Natural killer cell treated with Interleukin-12 subunit alpha and Interleukin-12 subunit beta and Interleukin-15 and Interleukin-18, amount 100 ng/mL, for 72 hours (primary cell): Measurements from ENCODE around the gene PBLD. TPM values are rescaled to one million over a fixed set of nuclear protein-coding genes. Genes with fewer than 3 reads are reported as not detected.
"Not testable (repeated sequence)": the region's sequence is repeated elsewhere in the genome, so short reads cannot be mapped to it uniquely, and the experiment has no call there.

Experiments used
- ATAC-seq, 2 donors: fragments of 150-1000 bp; cut with Tn5 transposase in 1 of 2; sonication (Bioruptor Pico), chemical (Tn5 transposase) in 1 of 2; 2 replicates each; pipeline ENCODE4 v1.10.0; 2021
- DNase-seq: peaks from one replicate; pipeline ENCODE4 v3.0.0; 2022; ENCODE audit warnings: low spot score
- H3K27ac Mint-ChIP-seq, 2 donors: 1 replicate in 1 of 2; 2 replicates in 1 of 2; pipeline ENCODE4 v1.8.0; 2022; ENCODE audit warnings: mixed read lengths in 2 of 2, mild to moderate bottlenecking in 1 of 2, moderate library complexity in 1 of 2
- H3K27me3 Mint-ChIP-seq, 2 donors: 1 replicate in 1 of 2; 2 replicates in 1 of 2; pipeline ENCODE4 v1.8.0; 2022; ENCODE audit warnings: mixed read lengths in 2 of 2
- H3K36me3 Mint-ChIP-seq: one replicate; pipeline ENCODE4 v1.8.0; 2022; ENCODE audit warnings: mixed read lengths
- H3K4me1 Mint-ChIP-seq, 2 donors: 1 replicate in 1 of 2; 2 replicates in 1 of 2; pipeline ENCODE4 v1.8.0; 2022; ENCODE audit warnings: low read depth in 2 of 2, mixed read lengths in 2 of 2, mild to moderate bottlenecking in 1 of 2
- H3K4me3 Mint-ChIP-seq: one replicate; pipeline ENCODE4 v1.8.0; 2022; ENCODE audit warnings: mixed read lengths
- H3K9me3 Mint-ChIP-seq: 2 replicates; pipeline ENCODE4 v1.8.0; 2022; ENCODE audit warnings: mixed read lengths
- total RNA-seq, 2 donors: library from RNA; stranded (reverse); gene quantifications; one replicate each; pipeline ENCODE4 v1.2.3, GENCODE V29; 2022

Gene PBLD
- total RNA-seq, 2 donors from 2014 or later: 0.47 to 1.3 TPM

- Mint-ChIP-seq H3K27me3 (peaks cover 0 to 2% of the 10 kb centered on the region in 2 donors), H3K4me3 (no peak overlapping the region), H3K36me3 (peaks cover 18% of the 10 kb centered on the region), H3K27ac (no peak overlapping the region), H3K4me1 (peaks cover 3 to 5% of the 10 kb centered on the region in 2 donors), H3K9me3 (peaks cover 8% of the 10 kb centered on the region)
- DNase-seq: no peak
- ATAC-seq: no peak
These were observed 17.1 kb downstream of the PBLD start for GRCh38 chr10:68315582-68315981.

- H3K36me3 Mint-ChIP-seq: peaks cover 18% of the 10 kb centered on the region
- H3K9me3 Mint-ChIP-seq, ATAC-seq, H3K4me3 Mint-ChIP-seq, H3K27me3 Mint-ChIP-seq, H3K4me1 Mint-ChIP-seq, DNase-seq, H3K27ac Mint-ChIP-seq: not testable (repeated sequence)
These were observed 17.8 kb downstream of the PBLD start for GRCh38 chr10:68314930-68315329.

DNA sequence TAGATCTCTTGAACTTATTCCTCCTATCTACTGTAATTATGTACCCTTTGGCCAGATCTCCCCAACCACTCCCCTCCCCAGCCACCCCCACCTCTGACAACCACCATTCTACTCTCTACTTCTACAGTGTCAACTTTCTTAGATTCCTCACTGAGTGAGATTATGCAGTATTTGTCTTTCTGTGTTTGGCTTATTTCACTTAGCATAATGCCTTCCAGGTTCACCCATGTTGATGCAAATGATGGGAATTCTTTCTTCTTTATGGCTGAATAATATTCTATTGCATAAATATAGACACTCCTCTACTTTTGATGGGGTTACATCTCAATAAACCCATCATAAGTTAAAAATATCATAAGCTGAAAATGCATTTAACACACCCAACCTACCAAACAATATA lies 22.2 kb downstream of the PBLD start:
- no peaks in the 10 kb centered on the region for H3K27me3 Mint-ChIP-seq
- no peaks in the 10 kb centered on the region for H3K9me3 Mint-ChIP-seq
- no peak overlapping the region for H3K27ac Mint-ChIP-seq
- H3K4me3 Mint-ChIP-seq: no peak overlapping the region
- peaks cover under 1% of the 10 kb centered on the region for H3K36me3 Mint-ChIP-seq
- peaks cover 3 to 5% of the 10 kb centered on the region in 2 donors for H3K4me1 Mint-ChIP-seq
- DNase-seq (no peak), ATAC-seq (no peak)

- Mint-ChIP-seq H3K4me3 (no peak overlapping the region), H3K36me3 (no peaks in the 10 kb centered on the region), H3K9me3 (no peaks in the 10 kb centered on the region), H3K27me3 (no peaks in the 10 kb centered on the region), H3K27ac (no peak overlapping the region), H3K4me1 (no peaks in the 10 kb centered on the region)
- ATAC-seq: no peak
- DNase-seq: no peak
These were observed 26.9 kb downstream of the PBLD start for GRCh38 chr10:68305854-68306253.

DNA sequence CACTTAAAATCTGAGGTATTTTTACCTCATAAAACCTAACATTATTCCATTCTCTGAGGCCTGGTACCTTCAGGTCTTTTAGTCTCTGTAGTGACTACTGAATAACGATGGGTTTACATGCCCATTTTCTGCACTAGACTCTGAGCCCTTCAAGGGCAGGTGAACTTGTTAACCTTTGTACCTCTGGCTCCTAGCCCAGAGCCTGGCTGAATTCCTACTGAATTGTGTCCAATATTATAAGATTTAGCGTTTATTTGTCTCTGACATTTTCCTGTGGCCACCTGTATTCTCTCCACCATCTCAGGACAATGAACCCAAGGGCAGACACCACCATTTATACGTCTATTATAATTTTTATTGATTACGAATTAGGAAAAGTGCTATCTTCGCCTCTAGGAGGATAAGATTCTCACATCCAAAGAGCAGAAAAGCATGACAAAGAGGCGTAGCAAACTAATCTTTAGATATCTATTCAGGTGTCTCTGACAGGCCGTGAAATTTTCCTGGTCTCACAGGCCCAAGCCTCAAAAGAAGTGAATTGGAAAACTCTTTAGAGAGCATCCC lies 28.8 kb downstream of the PBLD start:
- Mint-ChIP-seq H3K4me3 (no peak overlapping the region), H3K27ac (no peak overlapping the region), H3K36me3 (no peaks in the 10 kb centered on the region), H3K4me1 (no peaks in the 10 kb centered on the region), H3K27me3 (no peaks in the 10 kb centered on the region), H3K9me3 (no peaks in the 10 kb centered on the region)
- ATAC-seq (no peak), DNase-seq (no peak)

GRCh38 chr10:68302871-68303270 lies 29.9 kb downstream of the PBLD start:
- no peak for ATAC-seq
- Mint-ChIP-seq H3K27me3 (no peaks in the 10 kb centered on the region), H3K9me3 (no peaks in the 10 kb centered on the region), H3K36me3 (no peaks in the 10 kb centered on the region), H3K4me1 (no peaks in the 10 kb centered on the region), H3K4me3 (no peak overlapping the region), H3K27ac (no peak overlapping the region)
- no peak for DNase-seq

DNA sequence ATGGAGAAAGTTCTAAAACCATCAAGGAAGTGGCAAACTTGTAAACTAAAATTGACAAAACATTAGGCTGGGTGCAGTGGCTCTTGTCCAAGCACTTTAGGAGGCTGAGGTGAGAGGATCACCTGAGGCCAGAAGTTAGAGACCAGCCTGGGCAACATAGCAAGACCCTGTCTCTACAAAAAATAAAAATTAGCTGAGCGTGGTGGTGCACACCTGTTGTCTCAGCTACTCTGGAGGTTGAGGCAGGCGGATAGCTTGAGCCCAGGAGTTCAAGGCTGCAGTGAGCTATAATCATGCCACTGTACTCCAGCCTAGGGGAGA lies 30.3 kb downstream of the PBLD start:
- no peak for ATAC-seq
- Mint-ChIP-seq H3K27me3 (no peaks in the 10 kb centered on the region), H3K4me3 (no peak overlapping the region), H3K4me1 (no peaks in the 10 kb centered on the region), H3K36me3 (no peaks in the 10 kb centered on the region), H3K27ac (no peak overlapping the region), H3K9me3 (no peaks in the 10 kb centered on the region)
- no peak for DNase-seq

- Mint-ChIP-seq H3K4me1 (no peaks in the 10 kb centered on the region), H3K9me3 (no peaks in the 10 kb centered on the region)
These were observed 30.8 kb downstream of the PBLD start for GRCh38 chr10:68301790-68302502.

DNA sequence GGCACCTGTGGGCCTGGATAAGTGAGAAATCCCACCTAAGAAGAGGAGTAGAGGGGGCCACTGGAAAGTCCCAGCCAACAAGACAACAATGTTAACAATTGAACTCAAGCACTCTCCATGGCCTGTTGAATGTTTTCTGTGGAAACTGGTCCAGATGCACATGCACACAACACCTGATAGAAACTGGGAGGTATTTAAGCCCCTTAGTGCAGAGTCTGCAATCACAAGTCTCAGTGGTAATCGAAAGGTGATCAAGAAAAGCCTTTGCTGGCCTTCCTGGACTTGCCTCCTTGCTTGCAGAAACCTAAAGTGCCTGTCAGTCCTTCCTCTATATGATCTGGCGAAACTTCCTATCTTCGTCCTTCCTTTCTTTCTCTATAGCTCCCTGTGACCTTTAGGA lies 31.4 kb downstream of the PBLD start:
- H3K27me3 Mint-ChIP-seq: no peaks in the 10 kb centered on the region
- no peak overlapping the region for H3K4me3 Mint-ChIP-seq
- H3K27ac Mint-ChIP-seq: no peak overlapping the region
- ATAC-seq (no peak), DNase-seq (no peak)
- H3K4me1 Mint-ChIP-seq: no peaks in the 10 kb centered on the region
- no peaks in the 10 kb centered on the region for H3K36me3 Mint-ChIP-seq
- no peaks in the 10 kb centered on the region for H3K9me3 Mint-ChIP-seq

More at GRCh38 chr10:68301790-68302502, 30.8 kb downstream of the PBLD start:
- H3K36me3 Mint-ChIP-seq: no peaks in the 10 kb centered on the region
- ATAC-seq (no peak), DNase-seq (no peak)
- H3K27ac Mint-ChIP-seq: no peak overlapping the region
- H3K27me3 Mint-ChIP-seq: no peaks in the 10 kb centered on the region
- no peak overlapping the region for H3K4me3 Mint-ChIP-seq

GRCh38 chr10:68296843-68297663 lies 35.7 kb downstream of the PBLD start:
- H3K27me3 Mint-ChIP-seq: no peaks in the 10 kb centered on the region
- H3K4me3 Mint-ChIP-seq: no peak overlapping the region
- no peaks in the 10 kb centered on the region for H3K4me1 Mint-ChIP-seq
- no peak for ATAC-seq
- H3K9me3 Mint-ChIP-seq: no peaks in the 10 kb centered on the region
- no peak for DNase-seq
- H3K27ac Mint-ChIP-seq: no peak overlapping the region
- no peaks in the 10 kb centered on the region for H3K36me3 Mint-ChIP-seq

- DNase-seq: no peak
- no peak for ATAC-seq
- H3K4me3 Mint-ChIP-seq: no peak overlapping the region
- H3K27me3 Mint-ChIP-seq: no peaks in the 10 kb centered on the region
- H3K9me3 Mint-ChIP-seq: no peaks in the 10 kb centered on the region
- H3K4me1 Mint-ChIP-seq: no peaks in the 10 kb centered on the region
- H3K27ac Mint-ChIP-seq: no peak overlapping the region
- no peaks in the 10 kb centered on the region for H3K36me3 Mint-ChIP-seq
These were observed 42.0 kb downstream of the PBLD start for GRCh38 chr10:68290736-68291135.

GRCh38 chr10:68288717-68289116 lies 44.0 kb downstream of the PBLD start:
- Mint-ChIP-seq H3K9me3 (no peaks in the 10 kb centered on the region), H3K4me1 (no peaks in the 10 kb centered on the region), H3K27me3 (no peaks in the 10 kb centered on the region), H3K36me3 (no peaks in the 10 kb centered on the region), H3K4me3 (no peak overlapping the region), H3K27ac (no peak overlapping the region)
- DNase-seq (no peak), ATAC-seq (no peak)

DNA sequence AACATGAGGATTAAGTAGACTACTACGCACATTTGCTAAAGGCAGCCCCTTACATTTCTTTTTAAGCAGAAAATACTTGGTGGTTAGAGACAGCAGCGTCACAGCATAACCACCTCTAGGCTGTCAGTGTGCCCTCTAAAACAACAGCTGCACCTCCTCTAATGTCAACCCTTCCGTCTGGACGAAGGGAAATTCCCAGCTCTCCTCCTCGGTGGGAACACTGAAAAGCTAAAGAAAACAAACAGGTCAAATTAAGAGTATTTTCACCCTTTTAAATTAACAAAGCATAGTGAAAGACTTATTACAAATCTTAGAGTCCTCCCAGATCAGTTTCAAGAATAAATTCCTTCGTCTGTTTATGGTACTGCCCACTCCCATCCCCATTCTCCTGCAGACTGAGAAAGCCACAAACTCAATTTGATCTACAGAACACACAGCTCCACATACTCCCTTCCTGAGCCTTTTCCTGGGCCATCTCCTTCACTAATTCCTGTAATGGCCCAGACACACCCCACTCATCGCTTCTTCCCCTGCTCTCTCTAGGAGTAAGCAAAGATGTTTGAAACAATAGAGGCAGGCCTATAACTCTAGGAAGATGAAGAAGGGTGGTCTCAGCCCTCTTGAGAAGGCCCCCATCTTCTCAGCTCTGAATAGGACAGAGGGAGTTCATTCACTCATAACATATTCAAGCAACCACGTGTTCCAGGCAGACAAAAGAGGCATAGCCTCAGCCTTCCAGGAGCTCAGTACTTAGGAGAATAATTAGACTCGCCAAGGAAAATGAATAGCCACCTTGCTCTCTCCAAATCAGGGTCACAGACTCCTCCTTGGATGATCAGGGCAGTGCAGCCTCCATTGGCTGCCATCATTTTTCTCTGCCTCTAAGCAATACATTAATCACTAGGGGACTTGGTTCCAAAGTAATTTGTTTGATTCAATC lies 48.4 kb downstream of the PBLD start:
- H3K27ac Mint-ChIP-seq: no peak overlapping the region
- H3K27me3 Mint-ChIP-seq: no peaks in the 10 kb centered on the region

More for the DNA sequence above, 48.4 kb downstream of the PBLD start:
- peak in 1 of 2 donors; percentile 24 for ATAC-seq
- Mint-ChIP-seq H3K4me3 (no peak overlapping the region), H3K9me3 (no peaks in the 10 kb centered on the region), H3K36me3 (no peaks in the 10 kb centered on the region), H3K4me1 (no peaks in the 10 kb centered on the region)
- DNase-seq: no peak
